Smooth muscle cell (in vitro differentiated cells): ENCODE data around the gene YPEL5. TPM values are rescaled to one million over a fixed set of nuclear protein-coding genes. Genes with fewer than 3 reads are reported as not detected.
"Not testable (repeated sequence)": the region's sequence is repeated elsewhere in the genome, so short reads cannot be mapped to it uniquely, and the experiment has no call there.

Experiments
- DNase-seq: peaks from one replicate; lab custom pipeline; 2025; ENCODE audit not compliant: unreplicated experiment; lab: John Stamatoyannopoulos, UW
- H2AFZ ChIP-seq: fragments of 200-600 bp; sonication (generic); 2 replicates; pipeline ENCODE4 v1.6.0; 2016; ENCODE audit warnings: antibody characterized with exemption, low read depth, mild to moderate bottlenecking
- H3F3A ChIP-seq: fragments of 200-600 bp; sonication (generic); 2 replicates; pipeline ENCODE4 v1.6.0; 2017; ENCODE audit warnings: antibody characterized with exemption, low read depth
- H3K27ac ChIP-seq: fragments of 200-600 bp; sonication (generic); 2 replicates; pipeline ENCODE4 v1.5.1; 2016; ENCODE audit warnings: low read depth, mild to moderate bottlenecking
- H3K27me3 ChIP-seq: fragments of 200-600 bp; sonication (generic); 2 replicates; pipeline ENCODE4 v1.6.1; 2016; ENCODE audit warnings: low read depth, mild to moderate bottlenecking
- H3K36me3 ChIP-seq: fragments of 200-600 bp; sonication (generic); 2 replicates; pipeline ENCODE4 v1.5.1; 2016; ENCODE audit warnings: low read depth
- H3K4me1 ChIP-seq: fragments of 200-600 bp; sonication (generic); 2 replicates; pipeline ENCODE4 v1.5.1; 2016; ENCODE audit warnings: low read depth
- H3K4me2 ChIP-seq: fragments of 200-600 bp; sonication (generic); 2 replicates; pipeline ENCODE4 v1.6.0; 2016; ENCODE audit warnings: mild to moderate bottlenecking
- H3K4me3 ChIP-seq: fragments of 200-600 bp; sonication (generic); 2 replicates; pipeline ENCODE4 v1.5.1; 2016; ENCODE audit warnings: mild to moderate bottlenecking
- H3K79me2 ChIP-seq: fragments of 200-600 bp; sonication (generic); 2 replicates; pipeline ENCODE4 v1.6.0; 2016; ENCODE audit warnings: low read depth, mild to moderate bottlenecking
- H3K9ac ChIP-seq: fragments of 200-600 bp; sonication (generic); 2 replicates; pipeline ENCODE4 v1.6.0; 2016; ENCODE audit warnings: low read depth
- H3K9me3 ChIP-seq: fragments of 200-600 bp; sonication (generic); replicated peaks from 2 replicates; pipeline ENCODE4 v1.5.1; 2016; ENCODE audit warnings: low read depth
- H4K20me1 ChIP-seq: fragments of 200-600 bp; sonication (generic); 2 replicates; pipeline ENCODE4 v1.6.0; 2016; ENCODE audit warnings: low read depth
- WGBS: methylation state at CpG from one replicate; pipeline ENCODE4 v1.1.7; 2016; ENCODE audit warnings: low lambda C conversion rate; 5-methylcytosine and 5-hydroxymethylcytosine counted together
- polyA plus RNA-seq: library from polyadenylated mRNA; unstranded; fragments of >200 nt; fragmentation: Nextera tagmentation; extraction: Ambion mirVana; gene quantifications from 2 replicates; pipeline ENCODE4 v1.2.1, GENCODE V29; 2016
- total RNA-seq: library from RNA; depleted of rRNA; stranded (reverse); fragments of >200 nt; gene quantifications from 2 replicates; pipeline ENCODE4 v1.2.3, GENCODE V29; 2014
- TF ChIP-seq, protein P1 (sequence below): fragments of 200-600 bp; sonication (generic); IDR thresholded peaks from 2 replicates; pipeline ENCODE4 v1.5.1; 2017; ENCODE audit warnings: borderline replicate concordance, mild to moderate bottlenecking, antibody characterized with exemption; ENCODE audit not compliant: insufficient read depth, poor library complexity, severe bottlenecking

The YPEL5 gene
- total and polyA plus RNA-seq, 2 experiments from 2014 or later: 95.7 to 155 TPM

DNA sequence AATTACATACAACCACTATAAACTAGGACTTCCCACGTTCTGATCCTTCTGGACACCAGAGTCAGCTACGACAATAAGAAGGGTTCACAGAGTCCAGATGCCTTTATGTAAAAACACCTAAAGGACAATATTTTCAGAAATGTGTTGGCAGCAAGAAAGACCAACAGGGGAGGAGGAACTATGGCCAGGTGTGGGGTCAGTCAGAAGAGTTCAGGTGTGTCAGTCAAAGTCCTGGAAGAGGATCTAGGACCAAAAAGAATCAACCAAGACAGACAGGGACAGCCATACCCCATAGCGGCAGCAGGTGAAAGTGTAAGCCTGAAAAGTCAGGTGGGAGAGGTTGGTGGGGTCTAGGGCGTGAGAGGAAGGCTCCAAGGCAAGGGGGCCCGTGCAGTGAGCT is 38.0 kb upstream of the YPEL5 start:
- H3K4me3 ChIP-seq: no peak overlapping the region
- WGBS: 87% methylated on average over 5 of the region's 5 CpGs
- H3K36me3 ChIP-seq: no peaks in the 10 kb centered on the region
- H3K9ac ChIP-seq: no peak overlapping the region
- no peak overlapping the region for H3K27ac ChIP-seq
- no peak overlapping the region for H3K4me2 ChIP-seq
- no peaks in the 10 kb centered on the region for H3F3A ChIP-seq
- DNase-seq: no peak
- no peaks in the 10 kb centered on the region for H3K79me2 ChIP-seq
- no peak overlapping the region for H2AFZ ChIP-seq
- H3K9me3 ChIP-seq: no peaks in the 10 kb centered on the region
- no peaks in the 10 kb centered on the region for H3K27me3 ChIP-seq
- H4K20me1 ChIP-seq: no peaks in the 10 kb centered on the region
- TF ChIP-seq, protein P1, sequence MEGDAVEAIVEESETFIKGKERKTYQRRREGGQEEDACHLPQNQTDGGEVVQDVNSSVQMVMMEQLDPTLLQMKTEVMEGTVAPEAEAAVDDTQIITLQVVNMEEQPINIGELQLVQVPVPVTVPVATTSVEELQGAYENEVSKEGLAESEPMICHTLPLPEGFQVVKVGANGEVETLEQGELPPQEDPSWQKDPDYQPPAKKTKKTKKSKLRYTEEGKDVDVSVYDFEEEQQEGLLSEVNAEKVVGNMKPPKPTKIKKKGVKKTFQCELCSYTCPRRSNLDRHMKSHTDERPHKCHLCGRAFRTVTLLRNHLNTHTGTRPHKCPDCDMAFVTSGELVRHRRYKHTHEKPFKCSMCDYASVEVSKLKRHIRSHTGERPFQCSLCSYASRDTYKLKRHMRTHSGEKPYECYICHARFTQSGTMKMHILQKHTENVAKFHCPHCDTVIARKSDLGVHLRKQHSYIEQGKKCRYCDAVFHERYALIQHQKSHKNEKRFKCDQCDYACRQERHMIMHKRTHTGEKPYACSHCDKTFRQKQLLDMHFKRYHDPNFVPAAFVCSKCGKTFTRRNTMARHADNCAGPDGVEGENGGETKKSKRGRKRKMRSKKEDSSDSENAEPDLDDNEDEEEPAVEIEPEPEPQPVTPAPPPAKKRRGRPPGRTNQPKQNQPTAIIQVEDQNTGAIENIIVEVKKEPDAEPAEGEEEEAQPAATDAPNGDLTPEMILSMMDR: no peak
- H3K4me1 ChIP-seq: no peaks in the 10 kb centered on the region

DNA sequence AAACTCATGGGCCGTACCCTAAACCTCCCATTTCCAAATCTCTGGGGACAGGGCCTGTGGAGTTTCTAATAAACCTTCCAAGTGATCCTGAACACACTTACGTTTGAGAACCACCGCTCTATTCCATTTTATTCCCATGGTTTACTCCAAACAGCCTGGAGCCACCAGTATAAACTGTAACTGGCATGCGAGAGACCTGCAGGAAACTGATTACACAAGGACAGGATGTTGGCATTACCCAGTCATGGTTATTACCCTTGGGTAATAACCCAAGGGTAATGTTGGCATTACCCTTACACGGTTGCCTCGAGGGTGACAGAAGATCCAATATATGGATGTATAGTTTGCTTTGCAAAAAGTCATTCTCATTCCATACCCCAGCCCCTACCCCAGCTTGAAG is 37.0 kb upstream of the YPEL5 start:
- TF ChIP-seq, protein P1: no peak
- no peak overlapping the region for H3K4me2 ChIP-seq
- no peak overlapping the region for H3K4me3 ChIP-seq
- no peaks in the 10 kb centered on the region for H3K9me3 ChIP-seq
- no peaks in the 10 kb centered on the region for H3K79me2 ChIP-seq
- no peaks in the 10 kb centered on the region for H4K20me1 ChIP-seq
- no peak for DNase-seq
- no peaks in the 10 kb centered on the region for H3K4me1 ChIP-seq
- H3K27ac ChIP-seq: no peak overlapping the region
- no peak overlapping the region for H3K9ac ChIP-seq
- H3K36me3 ChIP-seq: no peaks in the 10 kb centered on the region
- no peak overlapping the region for H2AFZ ChIP-seq
- H3F3A ChIP-seq: no peaks in the 10 kb centered on the region
- no peaks in the 10 kb centered on the region for H3K27me3 ChIP-seq
- WGBS: 93% methylated on average over 6 of the region's 6 CpGs

DNA sequence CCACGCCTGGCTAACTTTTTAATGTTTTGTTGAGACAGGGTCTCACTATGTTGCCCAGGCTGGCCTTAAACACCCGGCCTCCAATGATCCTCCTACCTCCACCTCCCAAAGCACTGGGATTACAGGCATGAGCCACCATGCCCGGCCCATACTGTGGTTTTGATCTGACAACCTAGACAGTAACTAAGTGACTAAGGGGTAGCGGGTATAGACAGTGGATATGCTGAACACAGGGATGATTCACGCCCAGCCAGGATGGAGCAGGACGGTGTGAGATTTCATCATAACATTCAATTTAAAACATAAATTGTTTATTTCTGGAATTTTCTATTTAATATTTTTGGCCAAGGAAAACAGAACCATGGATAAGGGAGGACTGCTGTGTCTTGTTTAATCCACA is 36.0 kb upstream of the YPEL5 start:
- TF ChIP-seq, protein P1: no peak
- Histone ChIP-seq H3K36me3 (no peaks in the 10 kb centered on the region), H3K9me3 (no peaks in the 10 kb centered on the region), H2AFZ (no peak overlapping the region), H3K4me2 (no peak overlapping the region), H4K20me1 (no peaks in the 10 kb centered on the region), H3K79me2 (no peaks in the 10 kb centered on the region), H3F3A (no peaks in the 10 kb centered on the region), H3K9ac (no peak overlapping the region), H3K27ac (no peak overlapping the region), H3K4me1 (no peaks in the 10 kb centered on the region), H3K4me3 (no peak overlapping the region), H3K27me3 (no peaks in the 10 kb centered on the region)
- 58% methylated on average over 6 of the region's 6 CpGs for whole genome bisulfite sequencing
- DNase-seq: no peak

DNA sequence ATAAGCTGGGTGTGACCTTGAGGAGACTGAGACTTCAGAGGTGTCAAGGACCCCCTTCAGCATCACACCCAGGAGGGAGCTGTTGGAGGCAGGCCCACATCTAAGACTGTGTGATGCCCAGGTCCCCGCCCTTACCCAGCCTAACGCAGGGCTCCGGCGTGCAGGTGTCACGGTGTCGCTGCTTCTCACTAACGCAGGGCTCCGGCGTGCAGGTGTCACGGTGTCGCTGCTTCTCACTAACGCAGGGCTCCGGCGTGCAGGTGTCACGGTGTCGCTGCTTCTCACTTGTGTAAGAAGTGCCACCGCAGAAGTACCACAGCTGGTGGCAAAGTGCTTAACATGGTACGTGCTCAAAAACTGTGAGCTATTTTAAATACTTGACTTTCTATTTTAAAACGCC is 35.6 kb upstream of the YPEL5 start:
- not testable (repeated sequence) for H3K9ac ChIP-seq, H3K4me1 ChIP-seq, H3K4me3 ChIP-seq, H3K9me3 ChIP-seq, H4K20me1 ChIP-seq, H3K27me3 ChIP-seq, H3K4me2 ChIP-seq, H2AFZ ChIP-seq, H3K27ac ChIP-seq, DNase-seq, H3F3A ChIP-seq, H3K79me2 ChIP-seq, H3K36me3 ChIP-seq
- 94% methylated on average over 19 of the region's 19 CpGs for WGBS
